ENCODE measurements around the gene HMX1.

GRCh38 chr4:8862800-8863685, 8.6 kb downstream of the HMX1 start:
- TF ChIP-seq CTCF (IDR thresholded peaks at IDR 0.05) (no peak), POLR2AphosphoS5 (IDR thresholded peaks at IDR 0.05) (no peak), POLR2A (IDR thresholded peaks at IDR 0.05) (no peak), EP300 (IDR thresholded peaks at IDR 0.05) (no peak)
